GM13977 (cell line): ENCODE data around the gene UGT1A8.
"Not testable (repeated sequence)": the region's sequence is repeated elsewhere in the genome, so short reads cannot be mapped to it uniquely, and the experiment has no call there.

Experiments
- DNase-seq: peaks from one replicate; pipeline ENCODE4 v3.0.0; 2012; ENCODE audit warnings: low spot score
- in situ Hi-C: fragments of 300-500 bp; cut with MboI; formaldehyde crosslinking; loops from one replicate; pipeline ENCODE4 v1.12.0; 2022; ENCODE audit warnings: low sequenced_read_pairs, low pct_unique_long_range_greater_than_20kb, mixed read lengths, inconsistent platforms; ENCODE audit not compliant: unreplicated experiment
- TF ChIP-seq, protein P1 (sequence below): IDR thresholded peaks from 2 replicates; pipeline ENCODE4 v1.5.1; 2012; ENCODE audit warnings: mild to moderate bottlenecking, control low read depth; ENCODE audit not compliant: insufficient read depth; ENCODE audit errors: extremely low read depth, missing control alignments

UGT1A8 gene

GRCh38 chr2:233617476-233617875 is at the start of gene UGT1A8:
Gene UGT1A8 (plus strand): TSS chr2:233617633. CDS start chr2:233617708, 75 bp downstream.
- DNase-seq, in situ Hi-C loops: not testable (repeated sequence)

DNA sequence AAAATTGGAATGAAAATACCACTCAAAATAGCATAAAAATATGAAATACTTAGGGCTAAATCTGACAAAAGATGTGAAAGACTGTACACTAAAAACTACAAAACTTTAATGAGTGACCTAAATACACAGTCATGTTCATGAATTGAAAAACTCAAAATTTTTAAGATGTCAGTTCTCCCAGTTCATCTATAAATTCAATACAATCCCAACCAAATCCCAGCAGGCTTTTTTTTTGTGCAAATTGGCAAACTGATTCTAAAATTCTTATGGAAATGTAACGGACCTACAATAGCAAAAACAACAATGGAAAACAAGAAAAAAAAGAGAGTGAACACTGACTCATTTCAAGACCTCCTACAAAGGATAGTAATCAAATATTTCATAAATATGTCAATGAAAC is 46.4 kb upstream of the UGT1A8 start:
- no peak for DNase-seq
- TF ChIP-seq, protein P1, sequence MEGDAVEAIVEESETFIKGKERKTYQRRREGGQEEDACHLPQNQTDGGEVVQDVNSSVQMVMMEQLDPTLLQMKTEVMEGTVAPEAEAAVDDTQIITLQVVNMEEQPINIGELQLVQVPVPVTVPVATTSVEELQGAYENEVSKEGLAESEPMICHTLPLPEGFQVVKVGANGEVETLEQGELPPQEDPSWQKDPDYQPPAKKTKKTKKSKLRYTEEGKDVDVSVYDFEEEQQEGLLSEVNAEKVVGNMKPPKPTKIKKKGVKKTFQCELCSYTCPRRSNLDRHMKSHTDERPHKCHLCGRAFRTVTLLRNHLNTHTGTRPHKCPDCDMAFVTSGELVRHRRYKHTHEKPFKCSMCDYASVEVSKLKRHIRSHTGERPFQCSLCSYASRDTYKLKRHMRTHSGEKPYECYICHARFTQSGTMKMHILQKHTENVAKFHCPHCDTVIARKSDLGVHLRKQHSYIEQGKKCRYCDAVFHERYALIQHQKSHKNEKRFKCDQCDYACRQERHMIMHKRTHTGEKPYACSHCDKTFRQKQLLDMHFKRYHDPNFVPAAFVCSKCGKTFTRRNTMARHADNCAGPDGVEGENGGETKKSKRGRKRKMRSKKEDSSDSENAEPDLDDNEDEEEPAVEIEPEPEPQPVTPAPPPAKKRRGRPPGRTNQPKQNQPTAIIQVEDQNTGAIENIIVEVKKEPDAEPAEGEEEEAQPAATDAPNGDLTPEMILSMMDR, result no peak
- in situ Hi-C loops, result no loop called here

DNA sequence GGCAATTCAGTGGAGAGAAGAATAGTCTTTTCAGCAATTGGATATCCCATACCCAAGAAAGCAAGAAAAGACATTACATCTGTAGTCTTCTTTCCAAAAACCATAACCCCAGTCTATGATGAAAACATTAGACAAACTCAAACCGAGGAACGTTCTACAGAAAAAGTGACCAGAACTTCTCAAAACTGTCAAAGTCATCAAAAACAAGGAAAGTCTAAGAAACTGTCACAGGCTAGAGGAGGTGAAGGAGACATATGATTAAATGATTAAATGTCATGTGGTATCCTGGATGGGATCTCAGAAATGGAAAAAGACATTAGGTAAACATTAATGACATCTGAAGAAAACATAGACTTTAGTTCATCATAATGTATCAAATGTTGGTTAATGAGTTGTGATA is 46.0 kb upstream of the UGT1A8 start:
- in situ Hi-C loops, result no loop called here
- no peak for DNase-seq

GRCh38 chr2:233572468-233572867 is 45.0 kb upstream of the UGT1A8 start:
- in situ Hi-C loops, result no loop called here
- TF ChIP-seq, protein P1, result no peak
- no peak for DNase-seq

More for the DNA sequence above, 46.0 kb upstream of the UGT1A8 start:
- TF ChIP-seq, protein P1, result no peak

GRCh38 chr2:233577341-233577740 is 40.1 kb upstream of the UGT1A8 start:
- DNase-seq, in situ Hi-C loops: not testable (repeated sequence)

- in situ Hi-C loops, DNase-seq: not testable (repeated sequence)
Observed at GRCh38 chr2:233583217-233583965, 34.0 kb upstream of the UGT1A8 start.

- no peak for DNase-seq
- in situ Hi-C loops, result no loop called here
- TF ChIP-seq, protein P1, result no peak
Observed at GRCh38 chr2:233584210-233584609, 33.2 kb upstream of the UGT1A8 start.

GRCh38 chr2:233588400-233588799 is 29.0 kb upstream of the UGT1A8 start:
- in situ Hi-C loops, result no loop called here
- TF ChIP-seq, protein P1, result no peak

GRCh38 chr2:233592706-233593105 is 24.7 kb upstream of the UGT1A8 start:
- DNase-seq, in situ Hi-C loops: not testable (repeated sequence)

More at GRCh38 chr2:233588400-233588799, 29.0 kb upstream of the UGT1A8 start:
- DNase-seq, result no peak
